H1 (cell line): Measurements from ENCODE around the gene TBC1D3B. TPM values are rescaled to one million over a fixed set of nuclear protein-coding genes. Genes with fewer than 3 reads are reported as not detected.

Experiments used
- CTCF ChIA-PET: fragments of 300-600 bp; sonication (Branson Sonifier 250); formaldehyde crosslinking; loops from one replicate; lab custom pipeline; 2021; ENCODE audit not compliant: partially characterized antibody; lab: Charles Lee
- POLR2A ChIA-PET: fragments of 300-600 bp; sonication (Branson Sonifier 250); formaldehyde crosslinking; loops from one replicate; lab custom pipeline; 2021; ENCODE audit warnings: inconsistent platforms; ENCODE audit not compliant: partially characterized antibody; lab: Charles Lee
- DNase-seq, 2 experiments: peaks; one replicate each; pipeline versions ENCODE4 v3.0.0 to v3.0.0-alpha.2; 2010 to 2022; ENCODE audit warnings: low spot score in 2 of 2, low read depth in 1 of 2, mixed read lengths in 1 of 2
- FAIRE-seq: peaks from 2 replicates; lab custom pipeline; 2011; peaks lifted over from hg19 to GRCh38; lab: Jason Lieb, UNC
- H2AFZ ChIP-seq: 2 replicates; pipeline ENCODE4 v1.8.1; 2012; ENCODE audit warnings: low read length, inconsistent platforms
- H2AK5ac ChIP-seq: 2 replicates; pipeline ENCODE4 v1.6.1; 2013; ENCODE audit warnings: low read depth, low read length
- H2BK120ac ChIP-seq: replicated peaks from 2 replicates; pipeline ENCODE3; 2013; ENCODE audit warnings: low read depth, low read length, inconsistent platforms
- H2BK12ac ChIP-seq: 2 replicates; pipeline ENCODE4 v1.6.1; 2013; ENCODE audit warnings: low read depth, low read length
- H2BK15ac ChIP-seq: 2 replicates; pipeline ENCODE4 v1.6.1; 2013; ENCODE audit warnings: low read length
- H2BK20ac ChIP-seq: 2 replicates; pipeline ENCODE4 v1.6.1; 2013; ENCODE audit warnings: low read length
- H2BK5ac ChIP-seq: 2 replicates; pipeline ENCODE4 v1.6.1; 2013; ENCODE audit warnings: low read depth, low read length
- H3K14ac ChIP-seq: 2 replicates; pipeline ENCODE4 v1.6.1; 2013; ENCODE audit warnings: inconsistent platforms; ENCODE audit not compliant: insufficient read length
- H3K18ac ChIP-seq: 2 replicates; pipeline ENCODE4 v1.6.1; 2013; ENCODE audit warnings: low read length; ENCODE audit errors: extremely low read depth
- H3K23ac ChIP-seq: 2 replicates; pipeline ENCODE4 v1.6.1; 2013; ENCODE audit warnings: inconsistent platforms; ENCODE audit not compliant: insufficient read length
- H3K23me2 ChIP-seq: 2 replicates; pipeline ENCODE4 v1.6.1; 2013; ENCODE audit warnings: low read depth, low read length
- H3K27ac ChIP-seq: 2 replicates; pipeline ENCODE4 v1.6.1; 2011; ENCODE audit warnings: low read depth, low read length, inconsistent platforms
- H3K27me3 ChIP-seq, 4 experiments: replicated peaks in 1 of 4; 1 replicate in 1 of 4; 2 replicates in 3 of 4; pipeline versions ENCODE4 v1.6.1 to v1.8.1; 2011 to 2013; ENCODE audit warnings: low read length in 3 of 4, mild to moderate bottlenecking in 3 of 4, inconsistent platforms in 2 of 4, mixed read lengths in 2 of 4, moderate library complexity in 1 of 4; ENCODE audit not compliant: control insufficient read depth in 3 of 4, insufficient read depth in 3 of 4; ENCODE audit errors: extremely low read depth in 1 of 4
- H3K36me3 ChIP-seq, 4 experiments: 2 replicates each; pipeline versions ENCODE4 v1.6.1 to v1.8.1; 2011 to 2013; ENCODE audit warnings: mild to moderate bottlenecking in 4 of 4, low read length in 3 of 4, moderate library complexity in 2 of 4, control low read depth in 1 of 4, inconsistent platforms in 1 of 4; ENCODE audit not compliant: insufficient read depth in 4 of 4, control insufficient read depth in 2 of 4
- H3K4ac ChIP-seq: replicated peaks from 2 replicates; pipeline ENCODE3; 2013; ENCODE audit warnings: low read length, low read depth, mixed read lengths, inconsistent platforms; ENCODE audit not compliant: insufficient read length
- H3K4me1 ChIP-seq, 4 experiments: replicated peaks in 1 of 4; 1 replicate in 1 of 4; 2 replicates in 3 of 4; pipeline versions ENCODE4 v1.6.1 to v1.8.1; 2011 to 2013; ENCODE audit warnings: low read length in 3 of 4, inconsistent platforms in 2 of 4, mixed read lengths in 1 of 4; ENCODE audit not compliant: insufficient read depth in 4 of 4, control insufficient read depth in 3 of 4
- H3K4me2 ChIP-seq, 2 experiments: 2 replicates each; pipeline versions ENCODE4 v1.6.1 to v1.8.1; 2011 to 2013; ENCODE audit warnings: low read depth in 2 of 2, low read length in 2 of 2, control low read depth in 1 of 2, inconsistent platforms in 1 of 2, mild to moderate bottlenecking in 1 of 2; ENCODE audit not compliant: insufficient read depth in 1 of 2
- H3K4me3 ChIP-seq, 4 experiments: fragments of 200-600, 300-600 bp in 1 of 4; sonication (generic), shearing (Covaris generic), sonication (Bioruptor Twin) in 1 of 4; 2 replicates each; pipeline versions ENCODE4 v1.5.1 to v1.8.1; 2011 to 2016; ENCODE audit warnings: low read length in 4 of 4, low read depth in 3 of 4, control low read depth in 2 of 4, inconsistent platforms in 2 of 4, mild to moderate bottlenecking in 2 of 4, mixed read lengths in 1 of 4, moderate library complexity in 1 of 4; ENCODE audit not compliant: insufficient read depth in 2 of 4; ENCODE audit errors: extremely low read depth in 1 of 4
- H3K56ac ChIP-seq: replicated peaks from 2 replicates; pipeline ENCODE3; 2013; ENCODE audit warnings: low read depth, mild to moderate bottlenecking, mixed read lengths, low read length, inconsistent platforms; ENCODE audit not compliant: insufficient read length
- H3K79me1 ChIP-seq: 2 replicates; pipeline ENCODE4 v1.6.1; 2013; ENCODE audit warnings: low read depth, low read length, control low read depth
- H3K79me2 ChIP-seq, 2 experiments: 2 replicates each; pipeline versions ENCODE4 v1.6.1 to v1.8.1; 2012 to 2013; ENCODE audit warnings: low read length in 2 of 2, mild to moderate bottlenecking in 2 of 2, inconsistent platforms in 1 of 2; ENCODE audit not compliant: insufficient read depth in 2 of 2, control insufficient read depth in 1 of 2
- H3K9ac ChIP-seq, 4 experiments: replicated peaks in 1 of 4; 1 replicate in 1 of 4; 2 replicates in 3 of 4; pipeline versions ENCODE4 v1.6.1 to v1.8.1; 2011 to 2013; ENCODE audit warnings: low read depth in 3 of 4, low read length in 3 of 4, control low read depth in 2 of 4, mild to moderate bottlenecking in 2 of 4, moderate library complexity in 2 of 4, inconsistent platforms in 1 of 4; ENCODE audit errors: extremely low read depth in 1 of 4
- H3K9me3 ChIP-seq, 2 experiments: 2 replicates each; pipeline versions ENCODE4 v1.6.1 to v1.8.1; 2012 to 2013; ENCODE audit warnings: mild to moderate bottlenecking in 2 of 2, moderate library complexity in 2 of 2, control low read depth in 1 of 2, inconsistent platforms in 1 of 2, low read depth in 1 of 2, low read length in 1 of 2, mixed read lengths in 1 of 2; ENCODE audit not compliant: insufficient read depth in 2 of 2
- H4K20me1 ChIP-seq, 2 experiments: replicated peaks in 1 of 2; 2 replicates each; pipeline versions ENCODE3 to v1.8.1; 2011 to 2013; ENCODE audit warnings: inconsistent platforms in 2 of 2, low read length in 2 of 2, mild to moderate bottlenecking in 1 of 2; ENCODE audit not compliant: insufficient read depth in 2 of 2, control insufficient read depth in 1 of 2
- H4K5ac ChIP-seq: 2 replicates; pipeline ENCODE4 v1.6.1; 2013; ENCODE audit warnings: low read length, low read depth, mixed read lengths, inconsistent platforms; ENCODE audit not compliant: insufficient read length
- H4K8ac ChIP-seq: 2 replicates; pipeline ENCODE4 v1.8.0; 2013; ENCODE audit warnings: mild to moderate bottlenecking, moderate library complexity, low read length, inconsistent platforms; ENCODE audit not compliant: insufficient read depth; ENCODE audit errors: extremely low read depth
- H4K91ac ChIP-seq: replicated peaks from 2 replicates; pipeline ENCODE3; 2013; ENCODE audit warnings: low read length, mixed read lengths, inconsistent platforms; ENCODE audit not compliant: insufficient read length
- CEBPB ChIP-seq: IDR thresholded peaks from 2 replicates; pipeline ENCODE4 v1.6.1; 2012; ENCODE audit warnings: low read depth, low read length
- EZH2 ChIP-seq: fragments of 200-600 bp; sonication (generic); IDR thresholded peaks from 2 replicates; pipeline ENCODE4 v1.7.1; 2012; ENCODE audit warnings: low read depth, mild to moderate bottlenecking, moderate library complexity, low read length, inconsistent platforms; ENCODE audit not compliant: severe bottlenecking
- MAFK ChIP-seq: IDR thresholded peaks from 2 replicates; pipeline ENCODE4 v1.6.1; 2012; ENCODE audit warnings: low read depth, mild to moderate bottlenecking, improper control_type of control experiment, low read length
- NANOG ChIP-seq: IDR thresholded peaks from 2 replicates; pipeline ENCODE4 v1.6.1; 2011; ENCODE audit warnings: low read length, low read depth, mild to moderate bottlenecking, inconsistent platforms; ENCODE audit not compliant: insufficient read depth, poor library complexity, severe bottlenecking
- SIX5 ChIP-seq: IDR thresholded peaks from 2 replicates; pipeline ENCODE4 v1.6.1; 2011; ENCODE audit warnings: mild to moderate bottlenecking, low read depth, low read length
- SP4 ChIP-seq: IDR thresholded peaks from 2 replicates; pipeline ENCODE4 v1.6.1; 2012; ENCODE audit warnings: low read length, inconsistent platforms
- TCF12 ChIP-seq: IDR thresholded peaks from 2 replicates; pipeline ENCODE4 v1.6.1; 2011; ENCODE audit warnings: low read depth, mild to moderate bottlenecking, low read length
- WGBS, 2 experiments: shearing (Covaris generic) in 1 of 2; methylation state at CpG; one replicate each; pipeline versions ENCODE4 v1.1.6 to v1.1.7; 2013 to 2015; ENCODE audit warnings: low lambda C conversion rate in 2 of 2, mixed read lengths in 2 of 2, inconsistent platforms in 1 of 2, low coverage in 1 of 2, missing lambda C conversion rate in 1 of 2; ENCODE audit not compliant: insufficient replicate concordance in 2 of 2, insufficient coverage in 1 of 2, insufficient read length in 1 of 2; ENCODE audit errors: extremely low coverage in 1 of 2, missing lambda C conversion rate in 1 of 2; 5-methylcytosine and 5-hydroxymethylcytosine counted together
- polyA plus RNA-seq, 7 experiments: library from polyadenylated mRNA; depleted of rRNA in 3 of 7; stranded (reverse) in 5 of 7; unstranded in 2 of 7; fragments of >200 nt in 5 of 7; fragments of 200-250 nt in 2 of 7; gene quantifications; 1 replicate in 5 of 7; 2 replicates in 1 of 7; 4 replicates in 1 of 7; pipeline versions ENCODE4 v1.2.1 to v1.2.3, GENCODE V29; 2011 to 2013; ENCODE audit warnings: missing spikeins in 2 of 7, mixed read lengths in 2 of 7
- total RNA-seq: library from RNA; stranded (reverse); fragmentation: NEBNext Ultra II Directional; extraction: Animal tissue kit (Norgen Biotek cat#: 25700); gene quantifications from 2 replicates; pipeline ENCODE4 v1.2.1, GENCODE V29; 2021

Gene TBC1D3B
- total and polyA plus RNA-seq, 2 of the 8 experiments (the other 6 are each of a cell fraction or from before 2014, with no cell fraction given): 0.54 to 6.2 TPM

GRCh38 chr17:36198831-36199465 lies 22.5 kb upstream of the TBC1D3B start:
- H2BK20ac ChIP-seq: no peak overlapping the region
- CTCF ChIA-PET: interaction anchor here (0.7 kb wide), 1 partner anchor 11 kb away, joined by 3 read pairs; no protein-coding TSS in a partner anchor
- POLR2A ChIA-PET: interaction anchor here (0.7 kb wide), 1 partner anchor 15 kb away, joined by 3 read pairs; no protein-coding TSS in a partner anchor

More at GRCh38 chr17:36198831-36199465, 22.5 kb upstream of the TBC1D3B start:
- no peaks in the 10 kb centered on the region for H3K79me2 ChIP-seq
- no peaks in the 10 kb centered on the region for H4K20me1 ChIP-seq
- no peak overlapping the region for H3K27ac ChIP-seq
- H3K4me3 ChIP-seq: no peak overlapping the region
- no peak overlapping the region for H3K4ac ChIP-seq
- no peak overlapping the region for H2BK120ac ChIP-seq
- H4K5ac ChIP-seq: no peak overlapping the region
- DNase-seq (peak in 1 of 2 experiments; percentile 28), FAIRE-seq (no peak)
- no peak overlapping the region for H2AK5ac ChIP-seq
- TF ChIP-seq SIX5 (no peak), NANOG (no peak), MAFK (no peak), SP4 (no peak), TCF12 (no peak), EZH2 (no peak), CEBPB (no peak)
- no peak overlapping the region for H3K9ac ChIP-seq
- H3K14ac ChIP-seq: no peak overlapping the region
- H3K36me3 ChIP-seq: no peaks in the 10 kb centered on the region
- WGBS, 2 experiments: 92% methylated on average over 7 of the region's 7 CpGs; no CpG with 5 or more reads in 1 of the 2 experiments
- 0 out of 2 replicates have a peak overlapping the region, but pooled peaks have one; percentile 14 for H2AFZ ChIP-seq
- no peak overlapping the region for H4K91ac ChIP-seq
- no peak overlapping the region for H2BK5ac ChIP-seq
- no peak overlapping the region for H3K23ac ChIP-seq
- H3K4me2 ChIP-seq: no peak overlapping the region
- peaks cover 0 to 5% (median 2%) of the 10 kb centered on the region in 4 experiments; a peak in 2 of 7 replicates for H3K4me1 ChIP-seq
- H3K79me1 ChIP-seq: no peaks in the 10 kb centered on the region
- no peak overlapping the region for H3K56ac ChIP-seq
- no peaks in the 10 kb centered on the region for H3K23me2 ChIP-seq
- H3K18ac ChIP-seq: no peak overlapping the region
- H3K9me3 ChIP-seq: no peaks in the 10 kb centered on the region
- H3K27me3 ChIP-seq: peaks cover 0 to 3% (median 2%) of the 10 kb centered on the region in 4 experiments; a peak in 4 of 7 replicates
- no peak overlapping the region for H2BK12ac ChIP-seq
- H4K8ac ChIP-seq: no peak overlapping the region
- H2BK15ac ChIP-seq: no peak overlapping the region
